OCI-LY7 (cell line): Measurements from ENCODE around the gene SUGP2.

ENCODE experiments used
- EZH2phosphoT487 ChIP-seq: fragments of 200-600 bp; sonication (generic); IDR thresholded peaks from 2 replicates; pipeline ENCODE4 v1.6.1; 2018; ENCODE audit warnings: low read depth, borderline replicate concordance, mild to moderate bottlenecking, mixed run types, antibody characterized with exemption, low read length, moderate library complexity, mixed read lengths
- TF ChIP-seq, protein P1 (sequence below): fragments of 200-600 bp; sonication (generic); conservative IDR thresholded peaks from 2 replicates; pipeline ENCODE4 v1.5.1; 2014; ENCODE audit warnings: mild to moderate bottlenecking, antibody characterized with exemption, low read length, moderate library complexity, mixed read lengths

GRCh38 chr19:18943465-18943864, 89.9 kb downstream of the SUGP2 start:
- TF ChIP-seq, protein P1, sequence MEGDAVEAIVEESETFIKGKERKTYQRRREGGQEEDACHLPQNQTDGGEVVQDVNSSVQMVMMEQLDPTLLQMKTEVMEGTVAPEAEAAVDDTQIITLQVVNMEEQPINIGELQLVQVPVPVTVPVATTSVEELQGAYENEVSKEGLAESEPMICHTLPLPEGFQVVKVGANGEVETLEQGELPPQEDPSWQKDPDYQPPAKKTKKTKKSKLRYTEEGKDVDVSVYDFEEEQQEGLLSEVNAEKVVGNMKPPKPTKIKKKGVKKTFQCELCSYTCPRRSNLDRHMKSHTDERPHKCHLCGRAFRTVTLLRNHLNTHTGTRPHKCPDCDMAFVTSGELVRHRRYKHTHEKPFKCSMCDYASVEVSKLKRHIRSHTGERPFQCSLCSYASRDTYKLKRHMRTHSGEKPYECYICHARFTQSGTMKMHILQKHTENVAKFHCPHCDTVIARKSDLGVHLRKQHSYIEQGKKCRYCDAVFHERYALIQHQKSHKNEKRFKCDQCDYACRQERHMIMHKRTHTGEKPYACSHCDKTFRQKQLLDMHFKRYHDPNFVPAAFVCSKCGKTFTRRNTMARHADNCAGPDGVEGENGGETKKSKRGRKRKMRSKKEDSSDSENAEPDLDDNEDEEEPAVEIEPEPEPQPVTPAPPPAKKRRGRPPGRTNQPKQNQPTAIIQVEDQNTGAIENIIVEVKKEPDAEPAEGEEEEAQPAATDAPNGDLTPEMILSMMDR, result no peak
- TF ChIP-seq EZH2phosphoT487, result no peak
